Measurements from ENCODE around the gene PEX11G. TPM values are rescaled to one million over a fixed set of nuclear protein-coding genes. Genes with fewer than 3 reads are reported as not detected.
A peak's percentile ranks its signal among the peaks of the same experiment; 100 is the strongest.

PEX11G gene
- 5.5 and 6.1 TPM in 2 replicates for total RNA-seq
- long read RNA-seq, partial matches to known transcripts = 0 of 1 reads
- long read RNA-seq, other reads (novel, unspliced or antisense) = 1 of 1 reads

DNA sequence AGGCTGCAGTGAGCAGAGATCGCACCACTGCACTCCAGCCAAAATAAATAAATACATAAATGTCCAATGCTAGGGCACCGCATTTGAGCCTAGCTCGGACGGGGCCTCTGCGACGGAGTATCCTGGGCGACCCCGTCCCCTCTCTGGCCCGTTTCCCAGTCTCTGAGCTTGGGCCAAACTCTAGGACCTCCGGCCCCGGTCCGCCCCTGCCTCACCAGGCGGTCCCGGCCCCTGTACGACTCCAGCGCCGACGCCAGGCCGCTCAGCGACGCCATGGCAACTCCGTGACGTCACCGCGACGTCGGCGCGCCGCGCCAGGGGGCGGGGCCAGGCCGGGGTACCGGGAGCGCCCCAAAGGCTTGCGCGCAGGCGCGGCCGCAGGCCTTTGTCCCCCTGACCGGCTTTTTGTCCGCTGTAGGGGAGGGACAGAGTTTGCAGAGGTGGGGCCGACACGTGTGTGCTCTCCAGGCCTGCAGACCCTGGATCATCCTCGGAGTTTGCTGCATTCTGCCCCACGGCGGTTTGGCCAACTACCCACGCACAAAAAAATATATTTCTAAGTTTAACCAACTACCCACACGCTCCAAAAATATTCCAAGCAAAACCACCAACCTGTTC lies at the start of gene PEX11G:
Gene PEX11G, minus strand, starts transcription at position 300 of the 618 bp plus-strand sequence. Its CDS starts 25 bp downstream, at position 275.
- H3K36me3 Mint-ChIP-seq (ENCODE audit: insufficient read depth) = no peaks in the 10 kb centered on the region
- H3K27me3 Mint-ChIP-seq = no peaks in the 10 kb centered on the region
- peak within 1 kb of the TSS; percentile 75 for H3K4me3 Mint-ChIP-seq (ENCODE audit: low read depth)
- H3K4me1 Mint-ChIP-seq (ENCODE audit: low read depth) = peaks cover 6% of the 10 kb centered on the region
- DNase-seq (ENCODE audit: low spot score, unreplicated experiment) = peak; percentile 94
- H3K27ac Mint-ChIP-seq = peak within 1 kb of the TSS; percentile 96
- no peaks in the 10 kb centered on the region for H3K9me3 Mint-ChIP-seq (ENCODE audit: low read depth)
- TF ChIP-seq, protein P1, sequence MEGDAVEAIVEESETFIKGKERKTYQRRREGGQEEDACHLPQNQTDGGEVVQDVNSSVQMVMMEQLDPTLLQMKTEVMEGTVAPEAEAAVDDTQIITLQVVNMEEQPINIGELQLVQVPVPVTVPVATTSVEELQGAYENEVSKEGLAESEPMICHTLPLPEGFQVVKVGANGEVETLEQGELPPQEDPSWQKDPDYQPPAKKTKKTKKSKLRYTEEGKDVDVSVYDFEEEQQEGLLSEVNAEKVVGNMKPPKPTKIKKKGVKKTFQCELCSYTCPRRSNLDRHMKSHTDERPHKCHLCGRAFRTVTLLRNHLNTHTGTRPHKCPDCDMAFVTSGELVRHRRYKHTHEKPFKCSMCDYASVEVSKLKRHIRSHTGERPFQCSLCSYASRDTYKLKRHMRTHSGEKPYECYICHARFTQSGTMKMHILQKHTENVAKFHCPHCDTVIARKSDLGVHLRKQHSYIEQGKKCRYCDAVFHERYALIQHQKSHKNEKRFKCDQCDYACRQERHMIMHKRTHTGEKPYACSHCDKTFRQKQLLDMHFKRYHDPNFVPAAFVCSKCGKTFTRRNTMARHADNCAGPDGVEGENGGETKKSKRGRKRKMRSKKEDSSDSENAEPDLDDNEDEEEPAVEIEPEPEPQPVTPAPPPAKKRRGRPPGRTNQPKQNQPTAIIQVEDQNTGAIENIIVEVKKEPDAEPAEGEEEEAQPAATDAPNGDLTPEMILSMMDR (IDR thresholded peaks at IDR 0.05; ENCODE audit: unreplicated experiment) = no peak

DNA sequence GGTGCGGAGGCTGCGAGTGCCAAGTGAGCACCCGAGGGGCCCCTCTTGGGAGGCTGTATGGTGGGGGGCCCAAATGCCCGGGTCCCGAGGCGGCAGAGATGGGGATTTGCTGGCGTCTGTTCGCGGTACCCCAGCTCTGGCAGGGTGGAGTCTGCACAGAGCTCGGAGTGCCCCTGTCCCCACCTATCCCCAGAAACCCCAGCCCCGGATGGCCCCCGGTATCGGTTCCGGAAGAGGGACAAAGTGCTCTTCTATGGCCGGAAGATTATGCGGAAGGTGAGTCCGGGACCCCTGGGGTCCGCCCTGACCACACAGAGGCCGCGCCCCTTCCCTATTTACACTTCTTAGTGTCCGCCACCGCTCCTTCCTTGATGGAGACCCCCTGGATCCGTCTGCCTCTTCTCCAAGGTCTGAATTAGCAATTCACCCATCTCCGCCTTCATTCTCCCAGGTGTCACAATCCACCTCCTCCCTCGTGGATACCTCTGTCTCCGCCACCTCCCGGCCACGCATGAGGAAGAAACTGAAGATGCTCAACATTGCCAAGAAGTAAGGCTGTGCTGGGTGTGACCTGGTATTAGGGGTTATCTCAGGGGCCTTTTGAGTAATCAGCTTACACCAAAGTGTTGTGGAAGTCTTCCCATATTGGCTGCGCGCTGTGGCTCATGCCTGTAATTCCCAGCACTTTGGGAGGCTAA lies 47.3 kb upstream of the PEX11G start:
- Mint-ChIP-seq H3K9me3 (ENCODE audit: low read depth) (no peaks in the 10 kb centered on the region), H3K4me1 (ENCODE audit: low read depth) (peaks cover 3% of the 10 kb centered on the region), H3K36me3 (ENCODE audit: insufficient read depth) (peaks cover 8% of the 10 kb centered on the region), H3K4me3 (ENCODE audit: low read depth) (peak overlapping the region; percentile 92), H3K27ac (peak overlapping the region; percentile 91), H3K27me3 (no peaks in the 10 kb centered on the region)
- TF ChIP-seq, protein P1 (IDR thresholded peaks at IDR 0.05; ENCODE audit: unreplicated experiment) = no peak
- DNase-seq (ENCODE audit: low spot score, unreplicated experiment) = no peak

DNA sequence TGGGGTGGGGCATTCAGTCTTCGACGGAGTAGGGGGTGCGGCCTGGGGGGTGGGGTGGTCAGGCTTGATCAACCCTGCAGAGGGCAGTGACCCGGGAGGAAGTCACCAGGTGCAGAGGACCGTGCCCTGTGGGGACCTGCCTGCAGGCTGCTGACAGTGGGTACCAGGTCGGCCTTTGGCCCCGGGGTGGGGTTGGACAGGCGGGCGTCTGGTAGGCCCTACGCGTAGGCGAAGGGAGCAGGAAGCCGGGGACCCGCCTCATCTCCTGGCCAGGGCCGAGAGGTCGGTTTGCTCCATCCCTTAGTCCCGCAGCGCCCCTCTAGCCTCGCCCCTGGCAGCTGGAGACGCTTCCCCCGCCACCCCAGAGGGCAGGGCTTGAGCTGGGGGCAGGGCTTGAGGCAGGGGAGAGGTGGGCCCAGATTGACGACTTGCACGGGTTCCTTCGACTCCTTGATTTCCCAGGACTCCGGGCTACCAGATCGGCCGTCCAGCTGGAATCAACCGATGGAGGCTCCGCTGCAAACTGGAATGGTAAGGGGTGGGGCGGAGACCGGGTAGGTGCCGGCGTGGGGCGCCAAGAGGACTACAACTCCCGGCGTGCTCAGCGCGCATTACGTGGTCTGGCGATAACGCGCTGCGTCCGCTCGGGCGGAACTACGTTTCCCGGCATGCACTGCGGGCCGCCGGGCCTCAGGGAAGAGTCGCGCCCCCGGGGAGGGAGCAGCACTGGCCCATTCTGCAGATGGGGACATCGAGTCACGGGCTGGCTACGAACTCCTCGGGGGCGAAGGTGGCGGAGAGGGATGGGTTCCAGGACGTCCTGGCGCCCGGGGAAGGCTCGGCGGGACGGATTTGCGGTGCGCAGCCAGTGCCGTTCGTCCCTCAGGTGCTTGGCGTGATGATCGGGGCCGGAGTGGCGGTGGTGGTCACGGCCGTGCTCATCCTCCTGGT lies 46.5 kb upstream of the PEX11G start, which contains the start of gene PNPLA6:
Gene PNPLA6, plus strand, starts transcription at position 671 of the 951 bp plus-strand sequence. Its CDS starts 72 bp downstream, at position 743.
- Mint-ChIP-seq H3K9me3 (ENCODE audit: low read depth) (no peaks in the 10 kb centered on the region), H3K27me3 (no peaks in the 10 kb centered on the region), H3K4me3 (ENCODE audit: low read depth) (peak within 1 kb of the TSS; percentile 92), H3K36me3 (ENCODE audit: insufficient read depth) (peaks cover 7% of the 10 kb centered on the region), H3K27ac (peak within 1 kb of the TSS; percentile 97), H3K4me1 (ENCODE audit: low read depth) (peaks cover 3% of the 10 kb centered on the region)
- DNase-seq (ENCODE audit: low spot score, unreplicated experiment) = peak; percentile 92
- TF ChIP-seq, protein P1 (IDR thresholded peaks at IDR 0.05; ENCODE audit: unreplicated experiment) = no peak

DNA sequence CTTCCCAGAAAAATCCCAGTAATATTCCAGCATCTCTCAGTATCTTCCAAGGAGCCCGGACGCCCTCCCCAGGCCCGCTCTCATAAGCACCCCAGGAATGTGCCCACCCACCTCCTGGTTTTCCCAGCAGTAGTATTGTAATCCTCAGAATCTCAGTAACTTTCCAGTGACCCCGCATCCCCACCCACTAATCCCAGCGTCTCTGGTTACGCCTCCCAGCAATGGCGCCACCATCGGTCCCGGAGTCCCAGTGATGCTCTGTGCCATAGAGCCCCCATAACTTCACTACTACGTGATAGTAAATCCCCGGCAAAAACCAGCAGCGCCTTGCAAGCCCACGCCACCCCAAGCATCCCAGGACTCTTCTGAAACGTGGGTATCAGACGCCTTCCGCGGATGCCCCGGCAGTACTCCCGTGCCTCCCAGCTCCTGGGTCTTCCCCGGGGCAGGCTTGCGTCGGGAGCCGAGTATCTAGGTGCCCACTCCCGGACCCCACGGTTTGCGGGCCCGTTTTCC lies 45.8 kb upstream of the PEX11G start:
- H3K27me3 Mint-ChIP-seq = no peaks in the 10 kb centered on the region
- DNase-seq (ENCODE audit: low spot score, unreplicated experiment) = no peak
- H3K4me1 Mint-ChIP-seq (ENCODE audit: low read depth) = peaks cover 3% of the 10 kb centered on the region
- H3K9me3 Mint-ChIP-seq (ENCODE audit: low read depth) = no peaks in the 10 kb centered on the region
- H3K27ac Mint-ChIP-seq = peak overlapping the region; percentile 97
- peak overlapping the region; percentile 92 for H3K4me3 Mint-ChIP-seq (ENCODE audit: low read depth)
- TF ChIP-seq, protein P1 (IDR thresholded peaks at IDR 0.05; ENCODE audit: unreplicated experiment) = peak; percentile 3
- peaks cover 5% of the 10 kb centered on the region for H3K36me3 Mint-ChIP-seq (ENCODE audit: insufficient read depth)

Data from progenitor cell of endocrine pancreas (in vitro differentiated cells).